ENCODE data around the gene CBL. TPM values are rescaled to one million over a fixed set of nuclear protein-coding genes. Genes with fewer than 3 reads are reported as not detected.
A peak's percentile ranks its signal among the peaks of the same experiment; 100 is the strongest.

The CBL gene
- polyA plus RNA-seq, 3 donors, result 7.6 to 24.0 (median 23.1) TPM

DNA sequence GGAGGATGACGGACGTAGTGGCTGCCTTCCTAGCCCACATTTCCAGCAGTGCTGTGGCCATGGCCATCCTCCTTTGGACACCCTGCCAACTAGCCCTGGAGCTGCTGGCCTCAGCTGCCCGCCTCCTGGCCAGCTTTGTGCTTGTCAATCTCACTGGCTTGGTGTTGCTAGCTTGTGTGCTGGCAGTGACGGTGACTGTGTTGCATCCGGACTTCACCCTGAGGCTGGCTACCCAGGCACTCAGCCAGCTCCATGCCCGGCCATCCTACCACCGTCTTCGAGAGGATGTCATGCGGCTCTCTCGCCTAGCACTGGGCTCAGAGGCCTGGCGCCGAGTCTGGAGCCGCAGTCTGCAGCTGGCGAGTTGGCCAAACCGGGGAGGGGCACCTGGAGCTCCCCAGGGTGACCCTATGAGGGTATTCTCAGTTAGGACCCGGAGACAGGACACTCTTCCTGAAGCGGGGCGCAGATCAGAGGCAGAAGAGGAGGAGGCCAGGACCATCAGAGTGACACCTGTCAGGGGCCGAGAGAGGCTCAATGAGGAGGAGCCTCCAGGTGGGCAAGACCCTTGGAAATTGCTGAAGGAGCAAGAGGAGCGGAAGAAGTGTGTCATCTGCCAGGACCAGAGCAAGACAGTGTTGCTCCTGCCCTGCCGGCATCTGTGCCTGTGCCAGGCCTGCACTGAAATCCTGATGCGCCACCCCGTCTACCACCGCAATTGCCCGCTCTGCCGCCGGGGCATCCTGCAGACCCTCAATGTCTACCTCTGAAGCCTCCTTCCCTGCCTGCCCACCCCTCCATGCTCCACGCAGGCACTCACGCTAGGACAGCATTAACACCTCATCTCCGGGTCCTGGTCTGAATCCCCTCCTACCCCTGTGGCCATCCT is 129.8 kb downstream of the CBL start:
- H3K27ac Mint-ChIP-seq, result peak overlapping the region; percentile 5 to 100 (median 68)
- Histone ChIP-seq H3K4me1 (ENCODE audit: control insufficient read depth in 1 of 2, insufficient read depth in 2 of 2, low read length in 2 of 2) (peaks cover 29 to 44% of the 10 kb centered on the region in 2 donors), H3K27ac (ENCODE audit: low read depth in 1 of 2, low read length in 2 of 2) (peak overlapping the region in 1 of 2 donors; percentile 93), H4K20me1 (ENCODE audit: insufficient read depth, low read length) (peaks cover 12% of the 10 kb centered on the region), H2AFZ (ENCODE audit: insufficient read depth, low read depth, low read length, poor library complexity, severe bottlenecking) (no peak overlapping the region), H3K9me3 (replicated peaks in 1 of 2; ENCODE audit: control insufficient read depth in 1 of 2, insufficient read depth in 1 of 2, low read length in 2 of 2) (peaks cover 0 to 15% of the 10 kb centered on the region in 2 donors), H3K4me2 (replicated peaks; ENCODE audit: extremely low read depth, low read length, poor library complexity, severe bottlenecking) (no peak overlapping the region), H3K9ac (ENCODE audit: insufficient read depth, low read length, poor library complexity, severe bottlenecking) (no peak overlapping the region), H3K4me3 (replicated peaks in 1 of 3; ENCODE audit: low read depth in 2 of 3, low read length in 3 of 3) (no peak overlapping the region), H3K27me3 (ENCODE audit: control insufficient read depth in 2 of 2, insufficient read depth in 2 of 2, low read length in 2 of 2) (peaks cover 14 to 27% of the 10 kb centered on the region in 2 donors), H3K36me3 (replicated peaks in 1 of 2; ENCODE audit: control insufficient read depth in 1 of 2, insufficient read depth in 2 of 2, low read length in 2 of 2) (peaks cover 0 to 10% of the 10 kb centered on the region in 2 donors), H3K79me2 (ENCODE audit: insufficient read depth, low read length) (peaks cover 27% of the 10 kb centered on the region)
- 93% methylated on average over 27 of the region's 30 CpGs for WGBS (ENCODE audit: insufficient coverage)
- peaks cover 0 to 8% (median 4%) of the 10 kb centered on the region in 7 donors for H3K9me3 Mint-ChIP-seq
- intact Hi-C loops (cut with micrococcal nuclease), result no loop called here
- peaks cover 19 to 22% of the 10 kb centered on the region in 2 donors for H3K36me3 Mint-ChIP-seq
- H3K27me3 Mint-ChIP-seq (ENCODE audit: low read depth in 3 of 3), result peaks cover 16 to 27% (median 24%) of the 10 kb centered on the region in 3 donors
- H3K4me3 Mint-ChIP-seq, result peak overlapping the region in 1 of 2 donors; percentile 94
- TF ChIP-seq, protein P1, sequence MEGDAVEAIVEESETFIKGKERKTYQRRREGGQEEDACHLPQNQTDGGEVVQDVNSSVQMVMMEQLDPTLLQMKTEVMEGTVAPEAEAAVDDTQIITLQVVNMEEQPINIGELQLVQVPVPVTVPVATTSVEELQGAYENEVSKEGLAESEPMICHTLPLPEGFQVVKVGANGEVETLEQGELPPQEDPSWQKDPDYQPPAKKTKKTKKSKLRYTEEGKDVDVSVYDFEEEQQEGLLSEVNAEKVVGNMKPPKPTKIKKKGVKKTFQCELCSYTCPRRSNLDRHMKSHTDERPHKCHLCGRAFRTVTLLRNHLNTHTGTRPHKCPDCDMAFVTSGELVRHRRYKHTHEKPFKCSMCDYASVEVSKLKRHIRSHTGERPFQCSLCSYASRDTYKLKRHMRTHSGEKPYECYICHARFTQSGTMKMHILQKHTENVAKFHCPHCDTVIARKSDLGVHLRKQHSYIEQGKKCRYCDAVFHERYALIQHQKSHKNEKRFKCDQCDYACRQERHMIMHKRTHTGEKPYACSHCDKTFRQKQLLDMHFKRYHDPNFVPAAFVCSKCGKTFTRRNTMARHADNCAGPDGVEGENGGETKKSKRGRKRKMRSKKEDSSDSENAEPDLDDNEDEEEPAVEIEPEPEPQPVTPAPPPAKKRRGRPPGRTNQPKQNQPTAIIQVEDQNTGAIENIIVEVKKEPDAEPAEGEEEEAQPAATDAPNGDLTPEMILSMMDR (IDR thresholded peaks at IDR 0.05), result no peak
- DNase-seq, result no peak
- H3K4me1 Mint-ChIP-seq, result peaks cover 32% of the 10 kb centered on the region

DNA sequence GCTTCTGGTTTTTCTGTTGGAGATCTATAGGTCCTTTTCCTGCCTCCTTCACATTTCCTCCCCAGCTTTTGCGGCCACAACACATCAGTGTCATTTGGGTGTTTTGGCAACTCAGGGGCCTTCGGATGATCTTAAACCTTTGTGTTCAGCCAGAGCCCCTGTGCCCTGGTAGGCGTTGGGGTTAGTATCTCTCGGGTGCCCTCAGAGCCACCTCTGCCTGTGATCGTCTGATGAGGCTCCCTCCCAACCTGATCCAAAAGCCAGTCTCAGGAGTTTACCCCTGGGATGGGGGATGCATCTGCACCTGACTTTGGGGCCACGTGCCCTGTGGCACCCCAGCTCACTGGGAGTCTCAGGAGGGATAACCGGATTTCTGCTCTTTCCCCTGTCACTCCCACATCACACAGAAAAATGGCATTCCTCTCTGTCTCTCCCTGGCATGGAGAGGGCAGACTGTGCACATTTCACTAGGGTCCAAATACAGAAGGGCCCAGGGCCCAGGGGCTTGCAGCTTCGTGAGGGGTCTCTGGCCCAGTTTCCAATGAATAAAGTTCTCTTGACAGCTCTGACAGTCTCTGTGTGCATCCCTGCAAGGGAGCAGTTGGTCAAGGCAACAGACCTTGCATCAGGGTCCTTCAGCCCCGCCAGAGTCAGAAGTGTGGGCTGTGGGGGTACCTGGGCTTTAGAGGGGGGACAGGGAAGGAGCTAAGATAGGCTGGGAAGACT is 130.8 kb downstream of the CBL start:
- WGBS (ENCODE audit: insufficient coverage), result 98% methylated on average over 8 of the region's 9 CpGs
- TF ChIP-seq, protein P1 (IDR thresholded peaks at IDR 0.05), result no peak
- no peak overlapping the region for H3K4me2 ChIP-seq (replicated peaks; ENCODE audit: extremely low read depth, low read length, poor library complexity, severe bottlenecking)

More for the DNA sequence above, 130.8 kb downstream of the CBL start:
- Histone ChIP-seq H3K79me2 (ENCODE audit: insufficient read depth, low read length) (peaks cover 27% of the 10 kb centered on the region), H2AFZ (ENCODE audit: insufficient read depth, low read depth, low read length, poor library complexity, severe bottlenecking) (no peak overlapping the region), H3K27ac (ENCODE audit: low read depth in 1 of 2, low read length in 2 of 2) (no peak overlapping the region), H3K9me3 (replicated peaks in 1 of 2; ENCODE audit: control insufficient read depth in 1 of 2, insufficient read depth in 1 of 2, low read length in 2 of 2) (peaks cover 0 to 16% of the 10 kb centered on the region in 2 donors), H3K9ac (ENCODE audit: insufficient read depth, low read length, poor library complexity, severe bottlenecking) (no peak overlapping the region), H3K27me3 (ENCODE audit: control insufficient read depth in 2 of 2, insufficient read depth in 2 of 2, low read length in 2 of 2) (peaks cover 22 to 37% of the 10 kb centered on the region in 2 donors), H4K20me1 (ENCODE audit: insufficient read depth, low read length) (peaks cover 12% of the 10 kb centered on the region), H3K4me1 (ENCODE audit: control insufficient read depth in 1 of 2, insufficient read depth in 2 of 2, low read length in 2 of 2) (peaks cover 36 to 50% of the 10 kb centered on the region in 2 donors), H3K36me3 (replicated peaks in 1 of 2; ENCODE audit: control insufficient read depth in 1 of 2, insufficient read depth in 2 of 2, low read length in 2 of 2) (peaks cover 0 to 10% of the 10 kb centered on the region in 2 donors), H3K4me3 (replicated peaks in 1 of 3; ENCODE audit: low read depth in 2 of 3, low read length in 3 of 3) (no peak overlapping the region)
- H3K4me3 Mint-ChIP-seq, result no peak overlapping the region
- peaks cover 22% of the 10 kb centered on the region in 2 donors for H3K36me3 Mint-ChIP-seq
- intact Hi-C loops (cut with micrococcal nuclease), result no loop called here
- H3K27ac Mint-ChIP-seq, result peak overlapping the region in 1 of 7 donors; percentile 78
- peaks cover 0 to 11% (median 7%) of the 10 kb centered on the region in 7 donors for H3K9me3 Mint-ChIP-seq
- H3K27me3 Mint-ChIP-seq (ENCODE audit: low read depth in 3 of 3), result peaks cover 25 to 37% (median 34%) of the 10 kb centered on the region in 3 donors
- DNase-seq, result no peak
- H3K4me1 Mint-ChIP-seq, result peaks cover 38% of the 10 kb centered on the region

Measured in CD14-positive monocyte (primary cell).